Uterus (tissue), 4 donors: ENCODE data around the gene KCNH5. TPM values are rescaled to one million over a fixed set of nuclear protein-coding genes. Genes with fewer than 3 reads are reported as not detected.

Source experiments
- DNase-seq, 2 donors: peaks; one replicate each; pipeline ENCODE4 v3.0.0-alpha.2; 2019 to 2020
- H3K27ac ChIP-seq, 2 donors: fragments of 200-600 bp; sonication (generic); 1 replicate in 1 of 2; 2 replicates in 1 of 2; pipeline ENCODE4 v1.5.1; 2016 to 2018
- H3K27me3 ChIP-seq, 2 donors: fragments of 200-600 bp; sonication (generic); one replicate each; pipeline ENCODE4 v1.5.1; 2018 to 2019; ENCODE audit warnings: control low read depth in 1 of 2
- H3K36me3 ChIP-seq, 2 donors: fragments of 200-600 bp; sonication (generic); one replicate each; pipeline ENCODE4 v1.5.1; 2019; ENCODE audit warnings: control low read depth in 1 of 2
- H3K4me1 ChIP-seq, 2 donors: fragments of 200-600 bp; sonication (generic); one replicate each; pipeline ENCODE4 v1.5.1; 2018 to 2019; ENCODE audit warnings: control low read depth in 1 of 2
- H3K4me3 ChIP-seq, 2 donors: fragments of 200-600 bp; sonication (generic); 1 replicate in 1 of 2; 2 replicates in 1 of 2; pipeline ENCODE4 v1.5.1; 2018 to 2019; ENCODE audit warnings: mild to moderate bottlenecking in 1 of 2
- H3K9me3 ChIP-seq, 2 donors: fragments of 200-600 bp; sonication (generic); one replicate each; pipeline ENCODE4 v1.5.1; 2019; ENCODE audit warnings: control low read depth in 1 of 2
- CTCF ChIP-seq, 4 experiments: fragments of 200-600 bp in 2 of 4; fragments of 450-650 bp in 2 of 4; sonication (generic) in 2 of 4; IDR thresholded peaks; one replicate each; pipeline ENCODE4 v1.5.1; 2016 to 2019; ENCODE audit warnings: antibody characterized with exemption in 4 of 4, mild to moderate bottlenecking in 2 of 4, moderate library complexity in 1 of 4
- POLR2A ChIP-seq, 2 donors: fragments of 450-650 bp; IDR thresholded peaks; one replicate each; pipeline ENCODE4 v1.6.1; 2016; ENCODE audit warnings: antibody characterized with exemption in 2 of 2, mild to moderate bottlenecking in 1 of 2, moderate library complexity in 1 of 2
- intact Hi-C: fragments of 100-400 bp; cut with DNase I; formaldehyde crosslinking; loops from one replicate; pipeline ENCODE4 v1.15.1; 2023; ENCODE audit warnings: low total_unique reads
- total RNA-seq, 4 donors: library from RNA; depleted of rRNA in 3 of 4; stranded (reverse); fragments of >200 nt in 3 of 4; gene quantifications; one replicate each; pipeline versions ENCODE4 v1.1.0 to v1.2.4, GENCODE V29; 2014 to 2023
- donor health status: DM: yes; HTN: yes; CAD: no.

The KCNH5 gene
- total RNA-seq, 4 donors from 2014 or later, result 0.09 to 1.6 (median 0.29) TPM; not detected in 1

GRCh38 chr14:63027719-63028118 lies 17.5 kb downstream of the KCNH5 start:
- TF ChIP-seq CTCF (IDR thresholded peaks at IDR 0.05), result no peak
- TF ChIP-seq POLR2A (IDR thresholded peaks at IDR 0.05), result no peak
- Histone ChIP-seq H3K27ac (no peak overlapping the region), H3K4me1 (no peaks in the 10 kb centered on the region), H3K4me3 (no peak overlapping the region), H3K36me3 (no peaks in the 10 kb centered on the region), H3K9me3 (no peaks in the 10 kb centered on the region), H3K27me3 (peaks cover 0 to 3% of the 10 kb centered on the region in 2 donors)
- no peak for DNase-seq
- intact Hi-C loops, result no loop called here

- Histone ChIP-seq H3K27me3 (peaks cover 0 to 3% of the 10 kb centered on the region in 2 donors), H3K27ac (no peak overlapping the region), H3K9me3 (no peaks in the 10 kb centered on the region), H3K4me1 (no peaks in the 10 kb centered on the region), H3K36me3 (no peaks in the 10 kb centered on the region), H3K4me3 (no peak overlapping the region)
- TF ChIP-seq POLR2A (IDR thresholded peaks at IDR 0.05), result no peak
- TF ChIP-seq CTCF (IDR thresholded peaks at IDR 0.05), result no peak
- intact Hi-C loops, result no loop called here
- DNase-seq, result no peak
Measured at GRCh38 chr14:63026491-63026890, 18.8 kb downstream of the KCNH5 start.

- Histone ChIP-seq H3K36me3 (no peaks in the 10 kb centered on the region), H3K27me3 (no peaks in the 10 kb centered on the region), H3K9me3 (no peaks in the 10 kb centered on the region), H3K27ac (no peak overlapping the region), H3K4me3 (no peak overlapping the region), H3K4me1 (no peaks in the 10 kb centered on the region)
- DNase-seq, result no peak
- no peak for TF ChIP-seq CTCF (IDR thresholded peaks at IDR 0.05)
- intact Hi-C loops, result no loop called here
Measured at GRCh38 chr14:63014621-63015020, 30.6 kb downstream of the KCNH5 start.

- Histone ChIP-seq H3K36me3 (no peaks in the 10 kb centered on the region), H3K27ac (no peak overlapping the region), H3K27me3 (no peaks in the 10 kb centered on the region), H3K9me3 (no peaks in the 10 kb centered on the region), H3K4me3 (no peak overlapping the region), H3K4me1 (no peaks in the 10 kb centered on the region)
- no peak for DNase-seq
- intact Hi-C loops, result no loop called here
- TF ChIP-seq POLR2A (IDR thresholded peaks at IDR 0.05), result no peak
- TF ChIP-seq CTCF (IDR thresholded peaks at IDR 0.05), result no peak
Measured at GRCh38 chr14:63012171-63012570, 33.1 kb downstream of the KCNH5 start.

- DNase-seq, result no peak
- H3K36me3 ChIP-seq, result no peaks in the 10 kb centered on the region
- no peak overlapping the region for H3K27ac ChIP-seq
- TF ChIP-seq CTCF (IDR thresholded peaks at IDR 0.05), result no peak
- TF ChIP-seq POLR2A (IDR thresholded peaks at IDR 0.05), result no peak
- H3K4me3 ChIP-seq, result no peak overlapping the region
- intact Hi-C loops, result no loop called here
- no peaks in the 10 kb centered on the region for H3K27me3 ChIP-seq
- no peaks in the 10 kb centered on the region for H3K4me1 ChIP-seq
- no peaks in the 10 kb centered on the region for H3K9me3 ChIP-seq
Measured at GRCh38 chr14:63011623-63012022, 33.6 kb downstream of the KCNH5 start.
